ENCODE measurements around the gene TNFSF11.

DNA sequence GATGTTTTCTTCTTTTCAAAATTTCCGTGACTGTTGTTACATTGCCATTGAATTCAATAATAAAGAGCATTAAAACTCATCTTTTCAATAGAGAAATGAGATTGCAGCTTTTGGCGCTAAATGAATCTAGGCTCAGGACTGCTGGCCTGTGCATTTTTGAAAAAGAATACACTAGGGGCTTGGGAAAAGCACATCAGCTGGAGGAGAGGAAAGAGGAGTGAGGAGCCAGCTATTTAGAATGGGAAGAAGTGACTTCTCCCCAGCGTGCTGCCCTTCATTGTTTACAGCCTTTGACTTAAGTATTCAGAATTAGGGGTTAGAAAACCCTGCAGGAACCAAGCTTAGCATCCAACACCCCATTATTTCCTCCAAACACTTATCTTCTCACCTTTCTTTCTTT, 43.3 kb downstream of the TNFSF11 start:
- TF ChIP-seq RAD21 (IDR thresholded peaks at IDR 0.05; ENCODE audit: low read length) (no peak), POLR2A (IDR thresholded peaks at IDR 0.05; ENCODE audit: low read depth, low read length) (no peak)
- TF ChIP-seq, protein P1, sequence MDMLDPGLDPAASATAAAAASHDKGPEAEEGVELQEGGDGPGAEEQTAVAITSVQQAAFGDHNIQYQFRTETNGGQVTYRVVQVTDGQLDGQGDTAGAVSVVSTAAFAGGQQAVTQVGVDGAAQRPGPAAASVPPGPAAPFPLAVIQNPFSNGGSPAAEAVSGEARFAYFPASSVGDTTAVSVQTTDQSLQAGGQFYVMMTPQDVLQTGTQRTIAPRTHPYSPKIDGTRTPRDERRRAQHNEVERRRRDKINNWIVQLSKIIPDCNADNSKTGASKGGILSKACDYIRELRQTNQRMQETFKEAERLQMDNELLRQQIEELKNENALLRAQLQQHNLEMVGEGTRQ (IDR thresholded peaks at IDR 0.05; ENCODE audit: low read depth, low read length), result no peak

Data from IMR-90 (cell line).